ENCODE data around the gene C18orf32. TPM values are rescaled to one million over a fixed set of nuclear protein-coding genes. Genes with fewer than 3 reads are reported as not detected.
"Not testable (repeated sequence)": the region's sequence is repeated elsewhere in the genome, so short reads cannot be mapped to it uniquely, and the experiment has no call there.

The C18orf32 gene
- total RNA-seq, 5 donors from 2014 or later (not counting 1 experiment from before 2014, with no cell fraction given), result 26.0 to 45.2 (median 40.2) TPM

DNA sequence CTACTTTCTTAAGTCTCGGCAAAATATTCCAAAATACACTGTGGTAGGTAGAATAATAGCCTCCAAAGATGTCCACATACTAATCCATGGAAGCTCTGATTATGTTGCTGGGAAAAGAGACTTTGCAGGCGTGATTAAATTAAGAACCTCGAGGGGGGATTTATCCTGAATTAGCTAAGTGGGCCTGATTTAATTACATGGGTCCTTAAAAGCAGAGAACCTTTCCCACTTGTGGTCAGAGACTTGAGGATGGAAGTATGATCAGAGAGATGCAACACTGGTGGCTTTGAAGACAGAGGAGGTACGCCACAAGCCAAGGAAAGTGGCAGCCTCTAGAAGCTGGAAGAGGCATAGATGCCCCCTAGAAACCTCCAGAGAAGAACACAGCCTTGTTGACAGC lies 29.4 kb downstream of the C18orf32 start:
- Mint-ChIP-seq H3K27ac (no peak overlapping the region), H3K27me3 (no peaks in the 10 kb centered on the region), H3K4me1 (peaks cover 62 to 66% (median 63%) of the 10 kb centered on the region in 3 donors), H3K36me3 (peaks cover 14% of the 10 kb centered on the region), H3K4me3 (peak overlapping the region in 1 of 3 donors; percentile 43), H3K9me3 (no peaks in the 10 kb centered on the region)
- Histone ChIP-seq H3K27ac (ENCODE audit: low read length) (no peak overlapping the region), H3K36me3 (ENCODE audit: control insufficient read depth in 2 of 2, extremely low read depth in 1 of 2, insufficient read depth in 1 of 2, low read length in 1 of 2) (no peaks in the 10 kb centered on the region), H3K9me3 (no peaks in the 10 kb centered on the region), H3K4me3 (ENCODE audit: control insufficient read depth in 1 of 2, extremely low read depth in 1 of 2, low read length in 1 of 2) (no peak overlapping the region), H3K27me3 (replicated peaks in 1 of 2; ENCODE audit: control insufficient read depth in 2 of 2, extremely low read depth in 1 of 2, insufficient read depth in 2 of 2, low read length in 1 of 2) (no peaks in the 10 kb centered on the region), H3K4me1 (ENCODE audit: control insufficient read depth in 1 of 2, extremely low read depth in 1 of 2, insufficient read depth in 2 of 2, low read length in 2 of 2) (peaks cover 6 to 16% of the 10 kb centered on the region in 2 experiments)
- WGBS (ENCODE audit: insufficient coverage), result no CpG with 5 or more reads among the region's 4 CpGs
- ChIA-PET POLR2A (no interaction called here), CTCF (interaction anchor here in 1 of 2 donors (0.5 kb wide), 1 partner anchor 1297 kb away, joined by 3 read pairs; no protein-coding TSS in a partner anchor)
- no peak for DNase-seq
- ATAC-seq (replicated peaks in 1 of 4), result no peak

DNA sequence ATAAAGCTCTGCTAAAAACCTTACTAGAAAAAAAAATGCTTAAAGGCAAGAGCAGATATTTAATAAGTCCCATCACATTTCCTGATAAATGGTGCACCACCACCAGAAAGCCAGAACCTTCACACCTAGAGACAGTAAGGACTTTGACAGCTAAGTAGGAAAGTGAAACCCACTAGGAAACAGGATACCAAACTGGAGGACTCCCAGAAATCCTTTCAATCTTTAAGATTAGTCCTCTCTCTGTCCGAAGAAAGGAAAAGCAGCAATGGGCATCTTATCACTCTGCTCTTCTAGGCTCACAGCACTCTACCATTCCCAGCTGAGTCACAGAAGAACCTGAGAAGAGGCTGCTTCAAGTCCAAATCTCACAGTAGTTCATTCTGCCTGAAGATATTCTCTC lies 30.2 kb downstream of the C18orf32 start:
- H3K27ac ChIP-seq (ENCODE audit: low read length), result no peak overlapping the region
- no peaks in the 10 kb centered on the region for H3K9me3 ChIP-seq
- Mint-ChIP-seq H3K4me1 (peaks cover 66 to 69% (median 67%) of the 10 kb centered on the region in 3 donors), H3K4me3 (no peak overlapping the region), H3K27me3 (no peaks in the 10 kb centered on the region), H3K36me3 (peaks cover 19% of the 10 kb centered on the region), H3K27ac (no peak overlapping the region), H3K9me3 (no peaks in the 10 kb centered on the region)
- DNase-seq (no peak), ATAC-seq (replicated peaks in 1 of 4) (no peak)
- no peaks in the 10 kb centered on the region for H3K27me3 ChIP-seq (replicated peaks in 1 of 2; ENCODE audit: control insufficient read depth in 2 of 2, extremely low read depth in 1 of 2, insufficient read depth in 2 of 2, low read length in 1 of 2)
- H3K4me1 ChIP-seq (ENCODE audit: control insufficient read depth in 1 of 2, extremely low read depth in 1 of 2, insufficient read depth in 2 of 2, low read length in 2 of 2), result peaks cover 6 to 16% of the 10 kb centered on the region in 2 experiments
- POLR2A ChIA-PET, result interaction anchor here in 1 of 2 donors (0.6 kb wide), 1 partner anchor 25 kb away, joined by 4 read pairs; no protein-coding TSS in a partner anchor
- no CpG with 5 or more reads among the region's 1 CpG for WGBS (ENCODE audit: insufficient coverage)
- peaks cover under 1 to 5% of the 10 kb centered on the region in 2 donors for H3K36me3 ChIP-seq (ENCODE audit: control insufficient read depth in 2 of 2, extremely low read depth in 1 of 2, insufficient read depth in 1 of 2, low read length in 1 of 2)
- H3K4me3 ChIP-seq (ENCODE audit: control insufficient read depth in 1 of 2, extremely low read depth in 1 of 2, low read length in 1 of 2), result no peak overlapping the region
- CTCF ChIA-PET, result interaction anchor here in 1 of 2 donors (0.6 to 1.5 kb wide), 3 partner anchors 10 to 54 kb away, joined by 3 to 5 read pairs (median 5); partner anchors contain the start of gene C18orf32

DNA sequence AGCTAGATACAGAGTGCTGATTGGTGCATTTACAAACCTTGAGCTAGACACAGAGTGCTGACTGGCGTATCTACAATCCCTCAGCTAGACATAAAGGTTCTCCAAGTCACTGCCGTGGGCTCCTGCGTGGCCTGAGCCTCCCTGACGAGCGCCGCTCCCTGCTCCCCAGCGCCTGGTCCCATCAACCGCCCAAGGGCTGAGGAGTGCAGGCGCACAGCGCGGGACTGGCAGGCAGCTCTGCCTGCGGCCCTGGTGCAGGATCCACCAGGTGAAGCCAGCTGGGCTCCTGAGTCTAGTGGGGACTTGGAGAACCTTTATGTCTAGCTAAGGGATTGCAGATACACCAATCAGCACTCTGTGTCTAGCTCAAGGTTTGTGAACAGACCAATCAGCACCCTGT lies 34.5 kb downstream of the C18orf32 start:
- H3K27me3 ChIP-seq (replicated peaks in 1 of 2; ENCODE audit: control insufficient read depth in 2 of 2, extremely low read depth in 1 of 2, insufficient read depth in 2 of 2, low read length in 1 of 2); ATAC-seq (replicated peaks in 1 of 4); H3K4me1 ChIP-seq (ENCODE audit: control insufficient read depth in 1 of 2, extremely low read depth in 1 of 2, insufficient read depth in 2 of 2, low read length in 2 of 2); H3K27me3 Mint-ChIP-seq; H3K27ac ChIP-seq (ENCODE audit: low read length); H3K36me3 ChIP-seq (ENCODE audit: control insufficient read depth in 2 of 2, extremely low read depth in 1 of 2, insufficient read depth in 1 of 2, low read length in 1 of 2); H3K4me3 Mint-ChIP-seq; H3K4me3 ChIP-seq (ENCODE audit: control insufficient read depth in 1 of 2, extremely low read depth in 1 of 2, low read length in 1 of 2); CTCF ChIA-PET; H3K27ac Mint-ChIP-seq; DNase-seq; POLR2A ChIA-PET; H3K9me3 Mint-ChIP-seq: not testable (repeated sequence)
- Mint-ChIP-seq H3K36me3 (peaks cover 27% of the 10 kb centered on the region), H3K4me1 (peaks cover 43 to 51% (median 50%) of the 10 kb centered on the region in 3 donors)
- peaks cover 12% of the 10 kb centered on the region for H3K9me3 ChIP-seq
- 100% methylated on average over 2 of the region's 12 CpGs for WGBS (ENCODE audit: insufficient coverage)

DNA sequence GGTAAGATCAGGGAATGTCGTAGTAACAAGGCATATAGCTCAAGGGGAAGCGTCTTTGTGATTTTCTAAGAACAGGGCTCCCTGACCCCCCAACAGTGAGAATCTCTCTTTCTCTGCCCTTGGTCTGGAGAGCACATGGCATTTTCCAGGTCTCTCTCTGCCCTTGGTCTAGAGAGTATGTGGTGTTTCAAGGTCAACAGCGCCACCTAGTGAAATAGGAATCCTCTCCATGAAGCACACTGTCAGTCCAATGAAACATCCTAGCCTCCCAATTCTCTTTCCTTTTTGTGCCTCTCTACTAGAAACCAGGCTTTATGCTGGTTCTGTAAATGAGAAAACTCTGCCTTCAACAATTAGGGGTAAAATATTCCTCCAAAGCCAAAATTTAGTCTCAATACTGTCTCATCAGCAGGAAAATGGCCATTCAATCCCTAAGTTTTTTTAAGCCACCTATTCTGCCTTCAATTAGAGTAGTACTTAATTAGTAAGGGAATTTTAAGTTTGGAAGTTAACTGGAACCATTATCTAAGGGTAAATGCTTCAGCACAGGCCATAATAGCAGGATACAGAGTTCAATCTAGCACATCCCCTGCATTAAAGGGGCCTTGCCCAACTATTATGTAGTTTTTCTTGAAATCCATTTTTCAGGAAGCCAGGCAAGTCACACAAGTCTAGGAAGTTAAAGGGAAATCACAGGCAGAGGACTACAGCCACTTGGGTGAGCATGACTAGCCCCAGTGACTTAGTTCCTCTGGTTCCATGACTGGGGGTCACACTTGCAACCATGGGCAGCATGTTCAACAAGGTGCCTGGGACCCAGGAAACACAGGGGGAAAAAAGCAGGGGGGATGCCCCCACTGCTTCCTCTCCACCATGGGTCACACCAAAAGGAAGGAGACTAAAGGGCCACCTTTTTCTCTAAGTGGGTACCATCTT lies 39.0 kb downstream of the C18orf32 start:
- POLR2A ChIA-PET, result no interaction called here
- peak in 24 of 35 experiments; percentile 2 to 81 (median 22) for DNase-seq
- Histone ChIP-seq H3K4me3 (ENCODE audit: control insufficient read depth in 1 of 2, extremely low read depth in 1 of 2, low read length in 1 of 2) (peak overlapping the region in 1 of 2 donors; percentile 41), H3K27me3 (replicated peaks in 1 of 2; ENCODE audit: control insufficient read depth in 2 of 2, extremely low read depth in 1 of 2, insufficient read depth in 2 of 2, low read length in 1 of 2) (no peaks in the 10 kb centered on the region), H3K36me3 (ENCODE audit: control insufficient read depth in 2 of 2, extremely low read depth in 1 of 2, insufficient read depth in 1 of 2, low read length in 1 of 2) (peaks cover 5% of the 10 kb centered on the region in 2 donors), H3K27ac (ENCODE audit: low read length) (no peak overlapping the region), H3K4me1 (ENCODE audit: control insufficient read depth in 1 of 2, extremely low read depth in 1 of 2, insufficient read depth in 2 of 2, low read length in 2 of 2) (no peaks in the 10 kb centered on the region), H3K9me3 (peaks cover 12% of the 10 kb centered on the region)
- WGBS (ENCODE audit: insufficient coverage), result no CpG with 5 or more reads among the region's 3 CpGs
- no peak overlapping the region for H3K4me3 Mint-ChIP-seq
- H3K27me3 Mint-ChIP-seq, result no peaks in the 10 kb centered on the region
- H3K9me3 Mint-ChIP-seq, result peaks cover 0 to 4% (median 4%) of the 10 kb centered on the region in 3 donors
- ATAC-seq (replicated peaks in 1 of 4), result peak in 2 of 4 experiments; percentile 45 to 70
- peaks cover 22% of the 10 kb centered on the region for H3K36me3 Mint-ChIP-seq
- peaks cover 39 to 51% (median 42%) of the 10 kb centered on the region in 3 donors for H3K4me1 Mint-ChIP-seq
- CTCF ChIA-PET, result interaction anchor here (1.4 to 1.6 kb wide), 3 partner anchors 8 to 773 kb away, joined by 5 read pairs; no protein-coding TSS in a partner anchor
- no peak overlapping the region for H3K27ac Mint-ChIP-seq

DNA sequence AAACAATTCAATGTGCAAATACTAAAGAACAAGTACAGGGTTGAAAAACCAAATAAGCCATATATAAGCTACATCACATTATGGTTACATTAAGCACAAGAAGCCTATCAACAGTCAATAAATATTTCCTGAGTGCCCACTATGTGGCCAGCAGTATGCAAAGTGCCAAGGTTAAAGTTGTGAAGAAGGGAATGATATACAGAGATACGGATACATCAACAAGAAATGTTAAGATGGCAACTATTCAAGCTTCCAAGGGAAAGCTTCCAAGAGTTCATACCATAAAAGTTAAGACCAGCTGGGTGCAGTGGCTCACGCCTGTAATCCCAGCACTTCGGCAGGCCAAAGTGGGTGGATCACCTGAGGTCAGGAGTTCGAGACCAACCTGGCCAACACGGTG lies 40.6 kb downstream of the C18orf32 start:
- Mint-ChIP-seq H3K9me3 (peaks cover 0 to 4% (median 4%) of the 10 kb centered on the region in 3 donors), H3K27ac (no peak overlapping the region), H3K4me1 (peaks cover 43 to 53% (median 47%) of the 10 kb centered on the region in 3 donors), H3K27me3 (no peaks in the 10 kb centered on the region), H3K36me3 (peaks cover 14% of the 10 kb centered on the region), H3K4me3 (no peak overlapping the region)
- H3K27ac ChIP-seq (ENCODE audit: low read length), result no peak overlapping the region
- ATAC-seq (replicated peaks in 1 of 4), result no peak
- no peaks in the 10 kb centered on the region for H3K4me1 ChIP-seq (ENCODE audit: control insufficient read depth in 1 of 2, extremely low read depth in 1 of 2, insufficient read depth in 2 of 2, low read length in 2 of 2)
- H3K4me3 ChIP-seq (ENCODE audit: control insufficient read depth in 1 of 2, extremely low read depth in 1 of 2, low read length in 1 of 2), result no peak overlapping the region
- CTCF ChIA-PET, result interaction anchor here (0.6 to 1.6 kb wide), 12 partner anchors 10 to 772 kb away, joined by 3 to 9 read pairs (median 4); no protein-coding TSS in a partner anchor
- H3K27me3 ChIP-seq (replicated peaks in 1 of 2; ENCODE audit: control insufficient read depth in 2 of 2, extremely low read depth in 1 of 2, insufficient read depth in 2 of 2, low read length in 1 of 2), result no peaks in the 10 kb centered on the region
- no peak for DNase-seq
- POLR2A ChIA-PET, result no interaction called here
- H3K9me3 ChIP-seq, result peaks cover 12% of the 10 kb centered on the region
- peaks cover 0 to 3% of the 10 kb centered on the region in 2 donors for H3K36me3 ChIP-seq (ENCODE audit: control insufficient read depth in 2 of 2, extremely low read depth in 1 of 2, insufficient read depth in 1 of 2, low read length in 1 of 2)
- 100% methylated on average over 1 of the region's 5 CpGs for WGBS (ENCODE audit: insufficient coverage)

DNA sequence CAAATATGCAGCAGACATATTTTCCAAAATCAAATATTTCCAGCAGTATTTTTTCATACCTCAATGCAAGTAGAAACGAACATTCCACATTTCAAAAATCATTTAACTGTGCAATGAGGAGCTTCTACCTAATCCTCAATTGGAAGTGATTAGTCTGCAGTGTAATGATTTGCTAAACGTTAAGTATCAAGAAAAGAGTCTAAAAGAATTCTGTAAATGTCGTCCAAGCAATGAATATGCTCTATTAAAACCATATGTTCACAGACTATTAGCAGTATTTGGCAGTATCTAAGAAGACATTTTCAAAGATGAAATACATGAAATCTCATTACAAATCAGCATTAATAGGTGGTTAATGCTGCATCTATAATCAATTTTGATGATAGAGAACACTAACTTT lies 42.5 kb downstream of the C18orf32 start:
- Histone ChIP-seq H3K27me3 (replicated peaks in 1 of 2; ENCODE audit: control insufficient read depth in 2 of 2, extremely low read depth in 1 of 2, insufficient read depth in 2 of 2, low read length in 1 of 2) (no peaks in the 10 kb centered on the region), H3K36me3 (ENCODE audit: control insufficient read depth in 2 of 2, extremely low read depth in 1 of 2, insufficient read depth in 1 of 2, low read length in 1 of 2) (no peaks in the 10 kb centered on the region), H3K4me3 (ENCODE audit: control insufficient read depth in 1 of 2, extremely low read depth in 1 of 2, low read length in 1 of 2) (no peak overlapping the region), H3K27ac (ENCODE audit: low read length) (no peak overlapping the region), H3K9me3 (peaks cover 8% of the 10 kb centered on the region), H3K4me1 (ENCODE audit: control insufficient read depth in 1 of 2, extremely low read depth in 1 of 2, insufficient read depth in 2 of 2, low read length in 2 of 2) (no peaks in the 10 kb centered on the region)
- Mint-ChIP-seq H3K36me3 (peaks cover 14% of the 10 kb centered on the region), H3K4me1 (peaks cover 46 to 56% (median 52%) of the 10 kb centered on the region in 3 donors), H3K4me3 (no peak overlapping the region), H3K27ac (no peak overlapping the region), H3K27me3 (no peaks in the 10 kb centered on the region), H3K9me3 (peaks cover 0 to 4% (median 4%) of the 10 kb centered on the region in 3 donors)
- no peak for DNase-seq
- CTCF ChIA-PET, result interaction anchor here (0.8 kb wide), 2 partner anchors 734 to 769 kb away, joined by 3 read pairs; no protein-coding TSS in a partner anchor
- POLR2A ChIA-PET, result no interaction called here
- WGBS (ENCODE audit: insufficient coverage), result no CpG with 5 or more reads among the region's 3 CpGs
- no peak for ATAC-seq (replicated peaks in 1 of 4)
